WTC11 (cell line): ENCODE data around the gene GPRIN3.

Experiments
- CREM ChIP-seq: sonication (generic); formaldehyde crosslinking; IDR thresholded peaks from 2 replicates; pipeline ENCODE4 v1.8.1; 2022; ENCODE audit warnings: mild to moderate bottlenecking, missing genetic modification reagents, moderate library complexity
- ELF4 ChIP-seq: sonication (generic); formaldehyde crosslinking; IDR thresholded peaks from 2 replicates; pipeline ENCODE4 v1.8.1; 2022; ENCODE audit warnings: low read depth, mild to moderate bottlenecking, moderate library complexity, missing genetic modification reagents
- FOXJ3 ChIP-seq: sonication (generic); formaldehyde crosslinking; IDR thresholded peaks from 2 replicates; pipeline ENCODE4 v1.9.0; 2021; ENCODE audit warnings: missing genetic modification reagents, mild to moderate bottlenecking, borderline replicate concordance
- NR2C2 ChIP-seq: sonication (generic); formaldehyde crosslinking; IDR thresholded peaks from 2 replicates; pipeline ENCODE4 v1.8.0; 2022; ENCODE audit warnings: mild to moderate bottlenecking, missing genetic modification reagents
- SP1 ChIP-seq: sonication (generic); formaldehyde crosslinking; conservative IDR thresholded peaks from 2 replicates; pipeline ENCODE4 v1.8.1; 2022; ENCODE audit warnings: missing genetic modification reagents
- TF ChIP-seq, protein P1 (sequence below): fragments of 200-600 bp; IDR thresholded peaks from 2 replicates; pipeline ENCODE4 v1.8.0; 2022; ENCODE audit warnings: antibody characterized with exemption
- TF ChIP-seq, protein P2 (sequence below): sonication (generic); formaldehyde crosslinking; IDR thresholded peaks from 2 replicates; pipeline ENCODE4 v1.8.1; 2023; ENCODE audit warnings: mild to moderate bottlenecking, missing genetic modification reagents
- TF ChIP-seq, protein P3 (sequence below): sonication (generic); formaldehyde crosslinking; conservative IDR thresholded peaks from 2 replicates; pipeline ENCODE4 v1.8.1; 2022; ENCODE audit warnings: mild to moderate bottlenecking, missing genetic modification reagents
- TF ChIP-seq, protein P4 (sequence below): sonication (generic); formaldehyde crosslinking; IDR thresholded peaks from 2 replicates; pipeline ENCODE4 v1.8.0; 2022; ENCODE audit warnings: mild to moderate bottlenecking, missing genetic modification reagents

DNA sequence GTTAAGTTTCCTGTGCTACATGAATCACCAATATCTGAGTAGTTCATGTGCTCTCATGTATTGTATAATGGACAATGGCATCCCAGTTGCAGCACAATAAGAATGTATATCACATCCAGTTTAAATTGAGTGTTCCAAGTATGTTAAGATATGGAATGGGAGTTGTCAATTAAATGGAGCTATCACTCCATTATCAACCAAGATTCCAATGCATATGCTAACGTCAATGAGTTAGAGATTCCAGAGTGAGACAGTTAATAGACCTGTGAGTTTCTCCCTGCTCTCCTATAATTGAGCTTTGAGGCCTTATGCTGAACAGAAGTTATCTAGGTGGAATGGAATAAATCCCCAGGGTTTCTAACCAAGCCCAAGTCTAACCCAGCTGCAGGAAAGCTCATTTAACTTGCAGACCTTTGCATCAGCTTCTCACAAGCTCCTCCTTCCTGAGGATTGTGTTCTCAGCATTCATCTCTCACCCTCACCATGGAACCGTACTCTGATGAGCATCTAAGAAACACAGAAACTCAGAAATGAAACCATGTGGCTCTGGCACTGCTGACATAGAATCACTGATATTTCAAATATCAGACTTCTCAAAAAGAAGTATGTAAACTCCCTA is 111.4 kb downstream of the GPRIN3 start:
- TF ChIP-seq, protein P1, sequence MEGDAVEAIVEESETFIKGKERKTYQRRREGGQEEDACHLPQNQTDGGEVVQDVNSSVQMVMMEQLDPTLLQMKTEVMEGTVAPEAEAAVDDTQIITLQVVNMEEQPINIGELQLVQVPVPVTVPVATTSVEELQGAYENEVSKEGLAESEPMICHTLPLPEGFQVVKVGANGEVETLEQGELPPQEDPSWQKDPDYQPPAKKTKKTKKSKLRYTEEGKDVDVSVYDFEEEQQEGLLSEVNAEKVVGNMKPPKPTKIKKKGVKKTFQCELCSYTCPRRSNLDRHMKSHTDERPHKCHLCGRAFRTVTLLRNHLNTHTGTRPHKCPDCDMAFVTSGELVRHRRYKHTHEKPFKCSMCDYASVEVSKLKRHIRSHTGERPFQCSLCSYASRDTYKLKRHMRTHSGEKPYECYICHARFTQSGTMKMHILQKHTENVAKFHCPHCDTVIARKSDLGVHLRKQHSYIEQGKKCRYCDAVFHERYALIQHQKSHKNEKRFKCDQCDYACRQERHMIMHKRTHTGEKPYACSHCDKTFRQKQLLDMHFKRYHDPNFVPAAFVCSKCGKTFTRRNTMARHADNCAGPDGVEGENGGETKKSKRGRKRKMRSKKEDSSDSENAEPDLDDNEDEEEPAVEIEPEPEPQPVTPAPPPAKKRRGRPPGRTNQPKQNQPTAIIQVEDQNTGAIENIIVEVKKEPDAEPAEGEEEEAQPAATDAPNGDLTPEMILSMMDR, result no peak
- TF ChIP-seq CREM (CRISPR knock-in tag) (no peak), ELF4 (CRISPR knock-in tag) (no peak), SP1 (no peak), NR2C2 (CRISPR knock-in tag) (no peak), FOXJ3 (no peak)
- TF ChIP-seq, protein P2, sequence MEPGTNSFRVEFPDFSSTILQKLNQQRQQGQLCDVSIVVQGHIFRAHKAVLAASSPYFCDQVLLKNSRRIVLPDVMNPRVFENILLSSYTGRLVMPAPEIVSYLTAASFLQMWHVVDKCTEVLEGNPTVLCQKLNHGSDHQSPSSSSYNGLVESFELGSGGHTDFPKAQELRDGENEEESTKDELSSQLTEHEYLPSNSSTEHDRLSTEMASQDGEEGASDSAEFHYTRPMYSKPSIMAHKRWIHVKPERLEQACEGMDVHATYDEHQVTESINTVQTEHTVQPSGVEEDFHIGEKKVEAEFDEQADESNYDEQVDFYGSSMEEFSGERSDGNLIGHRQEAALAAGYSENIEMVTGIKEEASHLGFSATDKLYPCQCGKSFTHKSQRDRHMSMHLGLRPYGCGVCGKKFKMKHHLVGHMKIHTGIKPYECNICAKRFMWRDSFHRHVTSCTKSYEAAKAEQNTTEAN (CRISPR knock-in tag), result no peak
- TF ChIP-seq, protein P3, sequence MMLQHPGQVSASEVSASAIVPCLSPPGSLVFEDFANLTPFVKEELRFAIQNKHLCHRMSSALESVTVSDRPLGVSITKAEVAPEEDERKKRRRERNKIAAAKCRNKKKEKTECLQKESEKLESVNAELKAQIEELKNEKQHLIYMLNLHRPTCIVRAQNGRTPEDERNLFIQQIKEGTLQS (CRISPR knock-in tag), result no peak
- TF ChIP-seq, protein P4, sequence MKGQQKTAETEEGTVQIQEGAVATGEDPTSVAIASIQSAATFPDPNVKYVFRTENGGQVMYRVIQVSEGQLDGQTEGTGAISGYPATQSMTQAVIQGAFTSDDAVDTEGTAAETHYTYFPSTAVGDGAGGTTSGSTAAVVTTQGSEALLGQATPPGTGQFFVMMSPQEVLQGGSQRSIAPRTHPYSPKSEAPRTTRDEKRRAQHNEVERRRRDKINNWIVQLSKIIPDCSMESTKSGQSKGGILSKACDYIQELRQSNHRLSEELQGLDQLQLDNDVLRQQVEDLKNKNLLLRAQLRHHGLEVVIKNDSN, result no peak
